GM18858 (cell line): ENCODE results near the gene BECN2.
"Not testable (repeated sequence)": the region's sequence is repeated elsewhere in the genome, so short reads cannot be mapped to it uniquely, and the experiment has no call there.

Source experiments
- ATAC-seq: cut with Tn5 transposase; IDR thresholded peaks from one replicate; pipeline ENCODE4 v1.9.1; 2021; ENCODE audit not compliant: unreplicated experiment

BECN2 gene

DNA sequence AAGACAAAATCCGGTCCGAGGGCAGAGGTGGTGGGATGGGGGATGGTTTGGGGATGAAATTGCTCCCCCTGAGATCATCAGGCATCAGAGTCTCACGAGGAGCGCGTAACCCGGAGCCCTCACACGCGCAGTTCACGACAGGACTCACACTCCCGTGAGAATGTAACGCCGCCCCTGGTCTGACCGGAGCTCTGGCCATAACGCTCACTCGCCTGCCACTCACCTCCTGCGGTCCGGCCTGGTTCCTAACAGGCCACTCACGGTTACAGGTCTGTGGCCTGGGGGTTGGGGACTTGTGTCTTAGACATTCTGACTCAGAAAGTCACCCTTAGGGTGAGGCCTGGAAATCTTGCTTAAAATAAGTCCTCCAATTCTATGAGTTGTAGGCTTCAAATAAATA, 21.5 kb downstream of the BECN2 start:
- ATAC-seq, result no peak

DNA sequence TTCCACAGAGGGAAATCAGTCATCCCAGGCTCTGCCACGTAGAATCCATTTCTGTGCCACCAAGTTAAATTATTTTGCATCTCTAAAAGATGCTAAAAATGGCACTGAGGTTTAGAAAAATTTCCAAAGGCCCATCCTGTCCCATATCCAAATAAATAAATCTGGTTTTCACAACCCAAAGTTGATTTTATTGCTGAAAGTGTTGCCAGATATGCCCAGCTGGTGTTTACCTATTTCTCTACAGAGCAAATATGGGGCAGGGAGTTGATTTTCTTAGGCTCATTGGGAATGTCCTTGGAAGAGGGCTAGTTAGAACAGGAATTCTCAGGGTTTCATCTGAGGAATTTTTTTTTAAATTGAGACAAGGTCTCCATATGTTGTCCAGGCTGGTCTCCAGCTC, 22.4 kb downstream of the BECN2 start:
- ATAC-seq, result no peak

DNA sequence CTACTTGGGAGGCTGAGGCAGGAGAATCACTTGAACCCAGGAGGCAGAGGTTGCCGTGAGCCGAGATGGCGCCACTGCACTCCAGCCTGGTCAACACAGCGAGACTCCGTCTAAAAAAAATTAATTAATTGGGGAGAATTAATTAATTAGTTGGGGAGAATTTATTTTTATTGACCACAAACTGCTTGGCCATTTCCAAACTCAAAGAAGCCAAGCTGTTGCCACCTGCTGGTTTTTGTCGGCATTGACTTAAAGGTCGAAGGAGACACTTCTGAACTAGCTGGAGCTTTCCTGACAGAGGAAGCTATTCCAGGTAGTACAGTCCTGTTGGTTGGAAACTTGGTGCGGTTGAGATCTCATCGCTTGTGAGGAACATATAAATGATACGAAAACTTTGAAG, 28.2 kb downstream of the BECN2 start:
- peak; percentile 57 for ATAC-seq

DNA sequence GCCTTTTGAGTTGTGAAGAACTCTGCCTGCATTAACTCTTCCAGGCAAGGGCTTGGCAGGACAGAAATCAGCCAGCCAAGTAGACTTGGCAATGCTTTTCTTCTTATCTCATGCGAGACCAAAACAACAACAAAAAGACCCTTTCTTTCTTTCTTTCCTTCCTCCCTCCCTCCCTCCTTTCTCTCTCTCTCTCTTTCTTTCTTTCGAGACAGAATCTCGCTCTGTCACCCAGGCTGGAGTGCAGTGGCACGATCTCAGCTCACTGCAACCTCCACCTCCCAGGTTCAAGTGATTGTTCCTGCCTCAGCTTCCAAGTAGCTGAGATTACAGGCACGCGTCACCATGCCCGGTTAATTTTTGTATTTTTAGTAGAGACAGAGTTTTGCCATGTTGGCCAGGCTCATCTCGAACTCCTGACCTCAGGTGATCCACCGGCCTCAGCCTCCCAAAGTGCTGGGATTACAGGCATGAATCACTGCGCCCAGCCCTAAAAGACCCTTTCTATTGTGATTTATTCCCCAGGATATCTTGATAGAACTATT, 30.9 kb downstream of the BECN2 start:
- ATAC-seq, result not testable (repeated sequence)

DNA sequence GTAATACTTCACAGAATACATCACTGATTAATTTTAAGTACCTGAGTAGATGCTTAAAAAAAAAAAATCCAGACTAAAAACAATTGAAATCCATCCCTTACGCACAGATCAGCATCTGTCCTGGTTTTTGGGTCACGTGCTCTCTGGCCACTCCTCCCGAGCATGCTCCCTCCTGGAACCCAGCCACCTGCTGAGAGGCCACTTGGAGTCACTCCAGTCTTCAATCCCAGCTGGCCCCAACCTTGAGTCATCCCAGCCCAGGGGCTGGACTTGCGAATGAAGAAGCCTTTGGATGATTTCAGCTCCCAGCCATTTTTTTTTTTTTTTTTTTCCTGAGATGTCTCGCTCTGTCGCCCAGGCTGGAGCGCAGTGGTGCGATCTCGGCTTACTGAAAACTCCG, 32.5 kb downstream of the BECN2 start:
- ATAC-seq, result no peak

DNA sequence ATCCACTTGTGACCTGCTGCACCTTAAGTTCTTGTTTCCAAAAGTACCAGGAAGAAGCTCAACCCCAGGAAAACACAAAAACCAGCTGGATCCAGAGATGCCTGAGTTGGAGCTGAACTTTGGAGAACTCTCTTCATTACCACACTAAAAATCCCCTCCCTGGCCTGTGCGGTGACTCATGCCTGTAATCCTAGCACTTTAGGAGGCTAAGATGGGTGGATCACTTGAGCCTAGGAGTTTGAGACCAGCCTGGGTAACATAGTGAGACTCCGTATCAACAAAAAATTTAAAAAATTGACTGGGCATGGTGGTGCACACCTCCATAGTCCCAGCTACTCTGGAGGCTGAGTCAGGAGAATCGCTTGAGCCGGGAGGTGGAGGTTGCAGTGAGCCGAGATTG, 35.2 kb downstream of the BECN2 start:
- no peak for ATAC-seq

- no peak for ATAC-seq
Measured at GRCh38 chr1:241994171-241994570, 36.6 kb downstream of the BECN2 start.

- ATAC-seq, result no peak
Measured at GRCh38 chr1:241997401-241997998, 39.9 kb downstream of the BECN2 start.

DNA sequence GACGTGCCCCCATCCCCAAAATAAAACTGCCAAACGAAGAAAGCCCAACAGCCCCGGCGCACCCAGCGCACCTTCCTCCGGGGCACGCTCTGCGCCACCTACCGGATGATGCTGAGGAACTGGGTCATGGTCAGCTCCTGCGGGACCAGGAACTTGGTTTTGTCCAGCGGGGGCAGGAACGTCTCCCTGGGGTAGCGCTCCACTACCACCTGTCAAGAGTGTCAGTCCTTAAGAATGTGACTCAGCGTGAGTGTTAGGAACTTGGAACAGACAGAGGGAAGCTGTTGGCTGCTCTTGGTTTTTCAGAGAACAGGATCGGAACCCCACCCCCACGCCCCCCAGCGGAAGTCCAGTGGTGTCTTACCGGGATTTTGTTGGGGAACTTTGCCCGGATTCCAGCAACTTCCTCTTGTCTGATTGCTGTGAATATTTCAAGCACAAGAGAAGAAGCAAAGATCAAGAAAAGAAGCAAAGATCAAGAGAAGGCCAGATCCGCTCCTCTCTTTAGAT, 40.9 kb downstream of the BECN2 start:
- ATAC-seq, result peak; percentile 68

DNA sequence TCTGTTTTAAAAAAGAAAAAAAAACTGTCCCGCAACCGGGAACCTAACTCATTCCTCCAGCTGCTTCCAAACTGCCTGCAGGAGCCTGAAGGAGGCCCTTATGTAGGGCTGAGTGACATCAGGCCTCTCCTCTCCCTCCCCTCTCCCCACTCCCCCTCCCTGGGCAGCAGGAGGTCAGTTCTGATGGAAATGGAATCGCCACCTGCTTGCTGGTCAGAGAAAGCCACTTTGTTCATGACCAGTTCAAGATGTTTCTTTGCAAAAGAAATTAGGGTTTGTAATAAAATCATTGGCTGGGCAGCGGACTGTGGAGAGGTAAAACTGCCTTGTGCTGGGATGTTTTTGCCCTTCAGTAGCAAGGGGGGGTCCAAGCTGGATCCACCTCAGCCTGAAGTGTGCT, 41.5 kb downstream of the BECN2 start, which contains the start of gene MAP1LC3C:
MAP1LC3C (minus strand) TSS at position 73 of the 400 bp plus-strand sequence. CDS start 90 bp downstream, outside the sequence.
- ATAC-seq, result no peak

DNA sequence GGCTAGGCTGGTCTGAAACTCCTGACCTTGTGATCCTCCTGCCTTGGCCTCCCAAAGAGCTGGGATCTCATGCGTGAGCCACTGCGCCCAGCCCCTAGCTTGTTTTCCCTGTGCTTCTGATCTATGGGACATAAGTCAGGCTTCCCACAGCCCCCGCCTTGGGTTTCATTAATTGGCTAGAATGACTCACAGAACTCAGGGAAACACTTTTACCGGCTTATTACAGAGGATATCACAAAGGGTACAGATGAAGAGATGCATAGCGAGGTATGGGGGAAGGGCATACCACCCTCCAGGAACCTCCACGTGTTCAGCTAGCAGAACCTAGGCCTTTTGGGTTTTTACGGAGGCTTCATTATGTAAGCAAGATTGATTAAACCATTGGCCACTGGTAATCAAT, 42.9 kb downstream of the BECN2 start:
- ATAC-seq, result no peak

GRCh38 chr1:242002072-242002471, 44.5 kb downstream of the BECN2 start:
- no peak for ATAC-seq

- ATAC-seq, result no peak
Measured at GRCh38 chr1:242002510-242002909, 44.9 kb downstream of the BECN2 start.

DNA sequence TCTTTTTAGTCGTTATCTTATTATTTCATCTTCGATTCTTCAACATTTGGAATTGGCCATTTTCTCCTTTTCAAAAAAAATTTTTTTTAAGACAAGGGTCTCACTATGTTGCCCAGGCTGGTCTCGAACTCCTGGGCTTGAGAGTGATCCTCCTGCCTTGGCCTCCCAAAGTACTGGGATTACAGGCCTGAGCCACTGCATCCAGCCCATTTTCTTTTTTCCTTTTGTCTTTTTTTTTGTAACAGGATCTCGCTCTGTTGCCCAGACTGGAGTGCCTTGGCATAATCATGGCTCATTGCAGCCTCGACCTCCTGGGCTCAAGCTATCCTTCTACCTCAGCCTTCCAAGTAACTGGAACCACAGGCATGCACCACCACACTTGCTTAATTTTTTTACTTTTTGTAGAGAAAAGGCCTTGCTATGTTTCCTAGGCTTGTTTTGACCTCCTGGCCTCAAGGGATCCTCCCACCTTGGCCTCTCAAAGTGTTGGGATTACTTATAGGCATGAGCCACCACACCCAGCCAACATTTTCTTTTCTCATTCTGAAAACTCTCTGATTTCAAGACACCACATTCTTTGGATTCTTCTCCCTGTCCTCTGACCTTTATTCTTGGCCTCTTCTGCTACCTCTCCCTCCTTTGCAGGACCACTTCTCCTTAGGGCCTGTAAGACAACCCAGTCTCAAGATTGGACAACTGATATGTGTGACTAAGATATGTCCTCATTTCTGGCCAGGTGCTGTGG, 47.4 kb downstream of the BECN2 start:
- ATAC-seq, result no peak

DNA sequence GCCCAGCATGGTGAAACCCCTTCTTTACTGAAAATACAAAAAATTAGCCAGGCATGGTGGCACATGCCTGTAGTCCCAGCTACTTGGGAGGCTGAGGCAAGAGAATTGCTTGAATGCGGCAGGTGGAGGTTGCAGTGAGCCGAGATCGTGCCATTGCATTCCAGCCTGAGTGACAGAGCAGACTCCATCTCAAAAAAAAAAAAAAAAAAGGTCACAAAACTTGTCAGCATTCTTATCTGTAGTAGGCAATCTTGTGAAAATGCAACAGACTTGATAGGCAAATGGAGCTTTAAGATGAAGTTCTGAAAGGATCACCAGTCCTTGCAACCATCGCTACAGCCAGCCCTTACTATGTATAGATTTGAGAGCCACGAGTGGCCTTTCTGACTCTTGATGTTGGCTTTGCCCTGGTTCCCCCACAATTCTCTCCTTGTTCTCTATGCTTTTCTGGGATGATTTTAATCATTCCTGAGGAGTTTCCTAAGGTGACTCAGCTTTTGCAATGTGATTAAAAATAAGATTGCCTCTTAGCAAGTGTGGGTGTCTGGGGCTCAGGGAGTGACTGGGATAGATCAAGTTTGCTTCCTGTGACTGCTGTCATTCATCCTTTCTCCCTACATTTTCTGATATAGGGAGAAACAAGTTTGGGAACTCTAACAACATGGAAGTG, 48.4 kb downstream of the BECN2 start:
- no peak for ATAC-seq

DNA sequence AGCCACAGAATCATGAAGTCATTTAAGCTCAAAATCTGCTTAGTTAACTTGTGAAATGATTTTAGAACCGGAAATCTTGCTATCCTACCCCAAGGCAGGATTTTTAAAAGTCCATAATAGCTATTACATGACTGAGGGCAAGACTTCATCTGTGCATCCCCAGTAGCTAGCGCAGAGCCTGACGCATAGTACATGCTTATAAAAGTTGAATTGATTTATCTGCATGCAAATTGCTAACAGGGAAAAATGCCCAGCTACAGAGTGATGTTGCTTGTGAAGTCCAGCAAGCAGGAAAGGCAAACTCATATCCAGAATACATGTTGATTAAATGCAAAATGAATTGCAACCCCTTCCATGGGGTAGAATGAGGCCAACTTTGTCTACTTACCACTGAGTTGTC, 49.4 kb downstream of the BECN2 start:
- no peak for ATAC-seq
